GM12878 (cell line): ENCODE results near the gene KIAA2012. TPM values are rescaled to one million over a fixed set of nuclear protein-coding genes. Genes with fewer than 3 reads are reported as not detected.

Experiments
- ATF2 ChIP-seq: IDR thresholded peaks from 2 replicates; pipeline ENCODE4 v1.6.1; 2012; ENCODE audit warnings: low read length, inconsistent platforms
- IKZF2 ChIP-seq, 2 experiments: fragments of 450-650 bp; IDR thresholded peaks; 2 replicates each; pipeline ENCODE4 v1.6.1; 2017; ENCODE audit warnings: mild to moderate bottlenecking in 2 of 2, moderate library complexity in 2 of 2
- JUND ChIP-seq: IDR thresholded peaks from 2 replicates; pipeline ENCODE4 v1.6.1; 2012; ENCODE audit warnings: low read depth, mild to moderate bottlenecking, low read length, improper control_type of control experiment, moderate library complexity
- NR2F1 ChIP-seq: fragments of 450-650 bp; conservative IDR thresholded peaks from 2 replicates; pipeline ENCODE4 v1.6.1; 2017; ENCODE audit warnings: mild to moderate bottlenecking
- PML ChIP-seq: IDR thresholded peaks from 2 replicates; pipeline ENCODE4 v1.6.1; 2012; ENCODE audit warnings: low read length, inconsistent platforms
- POLR2AphosphoS5 ChIP-seq: IDR thresholded peaks from 2 replicates; pipeline ENCODE4 v1.6.1; 2011; ENCODE audit warnings: mild to moderate bottlenecking, low read length, inconsistent platforms
- RB1 ChIP-seq: fragments of 450-650 bp; formaldehyde crosslinking; IDR thresholded peaks from 2 replicates; pipeline ENCODE4 v1.6.1; 2017; ENCODE audit warnings: mild to moderate bottlenecking, borderline replicate concordance
- SIN3A ChIP-seq: IDR thresholded peaks from 2 replicates; pipeline ENCODE4 v1.6.1; 2012; ENCODE audit warnings: low read depth, low read length, improper control_type of control experiment
- SMARCA5 ChIP-seq: fragments of 450-650 bp; IDR thresholded peaks from 2 replicates; pipeline ENCODE4 v1.6.1; 2017; ENCODE audit warnings: mild to moderate bottlenecking
- SREBF2 ChIP-seq: IDR thresholded peaks from 2 replicates; pipeline ENCODE4 v1.6.1; 2012; ENCODE audit warnings: mild to moderate bottlenecking, low read length
- TAF1 ChIP-seq: IDR thresholded peaks from 2 replicates; pipeline ENCODE4 v1.6.1; 2011; ENCODE audit warnings: mild to moderate bottlenecking, low read depth, low read length, borderline replicate concordance
- TCF12 ChIP-seq: IDR thresholded peaks from 2 replicates; pipeline ENCODE4 v1.6.1; 2011; ENCODE audit warnings: low read depth, mild to moderate bottlenecking, low read length
- TCF7 ChIP-seq: IDR thresholded peaks from 2 replicates; pipeline ENCODE4 v1.6.1; 2014; ENCODE audit warnings: antibody characterized with exemption, borderline replicate concordance
- ZSCAN29 ChIP-seq: fragments of 450-650 bp; IDR thresholded peaks from 2 replicates; pipeline ENCODE4 v1.6.1; 2017; ENCODE audit warnings: mild to moderate bottlenecking, moderate library complexity
- polyA plus RNA-seq, 11 experiments: library from polyadenylated mRNA; depleted of rRNA in 4 of 11; unstranded in 6 of 11; stranded (reverse) in 5 of 11; fragments of >200 nt; fragmentation: Nextera tagmentation in 4 of 11; fragmentation: Illumina TruSeq in 1 of 11; extraction: Ambion mirVana in 4 of 11; extraction: Trizol in 1 of 11; gene quantifications; 1 replicate in 1 of 11; 2 replicates in 10 of 11; pipeline versions ENCODE4 v1.2.1 to v1.2.3, GENCODE V29; 2011 to 2016; ENCODE audit warnings: inconsistent platforms in 2 of 11, missing spikeins in 2 of 11, low read depth in 1 of 11
- total RNA-seq, 4 experiments: library from RNA; depleted of rRNA in 3 of 4; stranded (reverse); fragments of >200 nt in 3 of 4; fragmentation: Illumina TruSeq in 1 of 4; extraction: Trizol in 1 of 4; gene quantifications; 2 replicates each; pipeline versions ENCODE4 v1.2.1 to v1.2.3, GENCODE V29; 2013 to 2021
- TF ChIP-seq, protein P1 (sequence below): IDR thresholded peaks from 2 replicates; pipeline ENCODE4 v1.6.1; 2012; ENCODE audit warnings: low read depth, low read length, improper control_type of control experiment
- TF ChIP-seq, protein P2 (sequence below): fragments of 150-350 bp; IDR thresholded peaks from 2 replicates; pipeline ENCODE4 v1.6.1; 2014; ENCODE audit warnings: mild to moderate bottlenecking, low read depth, low read length
- TF ChIP-seq, protein P3 (sequence below): fragments of 450-650 bp; IDR thresholded peaks from 2 replicates; pipeline ENCODE4 v1.6.1; 2018; ENCODE audit warnings: borderline replicate concordance, mild to moderate bottlenecking; ENCODE audit not compliant: partially characterized antibody
- TF ChIP-seq, protein P4 (sequence below): IDR thresholded peaks from 2 replicates; pipeline ENCODE4 v1.6.1; 2012; ENCODE audit warnings: low read depth, low read length, improper control_type of control experiment
- TF ChIP-seq, protein P5 (sequence below): fragments of 450-650 bp; formaldehyde crosslinking; IDR thresholded peaks from 2 replicates; pipeline ENCODE4 v1.4.0; 2020; ENCODE audit warnings: mild to moderate bottlenecking, moderate library complexity

KIAA2012 gene
- total and polyA plus RNA-seq, 10 of the 15 experiments (the other 5 are each of a cell fraction or from before 2014, with no cell fraction given), result 0.03 TPM; not detected in 9

DNA sequence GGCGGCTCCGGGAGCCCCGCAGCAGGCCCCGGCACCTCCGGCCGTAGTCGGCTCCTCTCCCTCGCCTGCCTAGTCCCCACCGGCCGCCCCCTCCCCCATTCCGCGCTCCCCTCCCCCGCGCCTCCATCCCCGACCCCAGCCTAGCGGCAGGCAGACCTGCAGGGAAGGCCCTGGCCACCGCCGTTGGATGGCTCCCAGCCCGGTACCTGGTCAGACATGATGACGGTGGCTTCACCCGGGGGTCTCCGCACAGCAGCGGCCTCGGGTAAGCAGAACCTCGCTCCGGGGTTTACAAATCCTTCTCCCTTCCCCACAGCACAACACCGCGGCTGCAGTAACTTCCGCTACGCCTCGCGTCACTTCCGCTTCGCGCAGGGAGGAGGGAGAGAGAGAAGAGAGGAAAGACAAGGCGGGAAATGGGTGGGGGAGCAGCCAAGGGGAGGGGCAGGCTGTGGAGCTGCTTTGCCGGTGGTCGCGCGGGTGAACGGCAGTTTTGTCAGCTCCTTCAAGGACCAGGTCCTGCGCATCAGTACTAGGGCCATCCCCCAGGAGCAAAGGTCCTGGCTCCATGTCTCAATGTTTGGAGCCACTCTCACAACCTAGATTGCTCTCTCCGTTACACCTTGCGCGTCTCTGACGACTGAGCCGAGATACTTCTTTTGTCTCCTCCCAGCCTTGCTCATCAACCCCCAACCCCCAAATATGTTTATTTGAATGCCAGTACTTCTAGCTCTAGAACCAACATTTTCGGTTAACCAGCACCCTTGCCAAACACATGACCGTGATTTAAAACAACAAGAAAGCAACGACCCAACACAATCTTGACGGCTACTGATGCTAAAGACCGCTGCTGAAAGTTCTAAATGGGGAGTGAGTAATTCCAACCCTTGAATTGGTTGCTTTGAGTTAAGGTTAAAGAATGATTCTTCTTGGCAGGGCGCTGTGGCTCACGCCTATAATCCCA lies 165.5 kb downstream of the KIAA2012 start, which contains the start of gene SUMO1 (continued):
- 0 out of 2 replicates have a peak, but pooled peaks have one; percentile 50 for TF ChIP-seq SIN3A
- TF ChIP-seq POLR2AphosphoS5, result peak; percentile 85
- no peak for TF ChIP-seq SMARCA5
- TF ChIP-seq, protein P1, sequence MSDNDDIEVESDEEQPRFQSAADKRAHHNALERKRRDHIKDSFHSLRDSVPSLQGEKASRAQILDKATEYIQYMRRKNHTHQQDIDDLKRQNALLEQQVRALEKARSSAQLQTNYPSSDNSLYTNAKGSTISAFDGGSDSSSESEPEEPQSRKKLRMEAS, result no peak
- TF ChIP-seq, protein P2, sequence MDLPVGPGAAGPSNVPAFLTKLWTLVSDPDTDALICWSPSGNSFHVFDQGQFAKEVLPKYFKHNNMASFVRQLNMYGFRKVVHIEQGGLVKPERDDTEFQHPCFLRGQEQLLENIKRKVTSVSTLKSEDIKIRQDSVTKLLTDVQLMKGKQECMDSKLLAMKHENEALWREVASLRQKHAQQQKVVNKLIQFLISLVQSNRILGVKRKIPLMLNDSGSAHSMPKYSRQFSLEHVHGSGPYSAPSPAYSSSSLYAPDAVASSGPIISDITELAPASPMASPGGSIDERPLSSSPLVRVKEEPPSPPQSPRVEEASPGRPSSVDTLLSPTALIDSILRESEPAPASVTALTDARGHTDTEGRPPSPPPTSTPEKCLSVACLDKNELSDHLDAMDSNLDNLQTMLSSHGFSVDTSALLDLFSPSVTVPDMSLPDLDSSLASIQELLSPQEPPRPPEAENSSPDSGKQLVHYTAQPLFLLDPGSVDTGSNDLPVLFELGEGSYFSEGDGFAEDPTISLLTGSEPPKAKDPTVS, result no peak
- TF ChIP-seq TCF12, result no peak
- TF ChIP-seq IKZF2 (IDR thresholded peaks at IDR 0.05), result peak in 1 of 2 experiments; percentile 9; a peak in 1 of 4 replicates
- peak; percentile 69; the same call in 1 of the 2 replicates for TF ChIP-seq TAF1
- TF ChIP-seq, protein P3, sequence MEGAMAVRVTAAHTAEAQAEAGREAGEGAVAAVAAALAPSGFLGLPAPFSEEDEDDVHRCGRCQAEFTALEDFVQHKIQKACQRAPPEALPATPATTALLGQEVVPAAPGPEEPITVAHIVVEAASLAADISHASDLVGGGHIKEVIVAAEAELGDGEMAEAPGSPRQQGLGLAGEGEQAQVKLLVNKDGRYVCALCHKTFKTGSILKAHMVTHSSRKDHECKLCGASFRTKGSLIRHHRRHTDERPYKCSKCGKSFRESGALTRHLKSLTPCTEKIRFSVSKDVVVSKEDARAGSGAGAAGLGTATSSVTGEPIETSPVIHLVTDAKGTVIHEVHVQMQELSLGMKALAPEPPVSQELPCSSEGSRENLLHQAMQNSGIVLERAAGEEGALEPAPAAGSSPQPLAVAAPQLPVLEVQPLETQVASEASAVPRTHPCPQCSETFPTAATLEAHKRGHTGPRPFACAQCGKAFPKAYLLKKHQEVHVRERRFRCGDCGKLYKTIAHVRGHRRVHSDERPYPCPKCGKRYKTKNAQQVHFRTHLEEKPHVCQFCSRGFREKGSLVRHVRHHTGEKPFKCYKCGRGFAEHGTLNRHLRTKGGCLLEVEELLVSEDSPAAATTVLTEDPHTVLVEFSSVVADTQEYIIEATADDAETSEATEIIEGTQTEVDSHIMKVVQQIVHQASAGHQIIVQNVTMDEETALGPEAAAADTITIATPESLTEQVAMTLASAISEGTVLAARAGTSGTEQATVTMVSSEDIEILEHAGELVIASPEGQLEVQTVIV, result peak; percentile 52
- peak; percentile 31; the same call in 1 of the 2 replicates for TF ChIP-seq PML
- TF ChIP-seq TCF7, result no peak
- TF ChIP-seq, protein P4, sequence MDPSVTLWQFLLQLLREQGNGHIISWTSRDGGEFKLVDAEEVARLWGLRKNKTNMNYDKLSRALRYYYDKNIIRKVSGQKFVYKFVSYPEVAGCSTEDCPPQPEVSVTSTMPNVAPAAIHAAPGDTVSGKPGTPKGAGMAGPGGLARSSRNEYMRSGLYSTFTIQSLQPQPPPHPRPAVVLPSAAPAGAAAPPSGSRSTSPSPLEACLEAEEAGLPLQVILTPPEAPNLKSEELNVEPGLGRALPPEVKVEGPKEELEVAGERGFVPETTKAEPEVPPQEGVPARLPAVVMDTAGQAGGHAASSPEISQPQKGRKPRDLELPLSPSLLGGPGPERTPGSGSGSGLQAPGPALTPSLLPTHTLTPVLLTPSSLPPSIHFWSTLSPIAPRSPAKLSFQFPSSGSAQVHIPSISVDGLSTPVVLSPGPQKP, result 0 out of 2 replicates have a peak, but pooled peaks have one; percentile 20
- no peak for TF ChIP-seq ATF2
- peak; percentile 46; the same call in 1 of the 2 replicates for TF ChIP-seq SREBF2
- TF ChIP-seq, protein P5, sequence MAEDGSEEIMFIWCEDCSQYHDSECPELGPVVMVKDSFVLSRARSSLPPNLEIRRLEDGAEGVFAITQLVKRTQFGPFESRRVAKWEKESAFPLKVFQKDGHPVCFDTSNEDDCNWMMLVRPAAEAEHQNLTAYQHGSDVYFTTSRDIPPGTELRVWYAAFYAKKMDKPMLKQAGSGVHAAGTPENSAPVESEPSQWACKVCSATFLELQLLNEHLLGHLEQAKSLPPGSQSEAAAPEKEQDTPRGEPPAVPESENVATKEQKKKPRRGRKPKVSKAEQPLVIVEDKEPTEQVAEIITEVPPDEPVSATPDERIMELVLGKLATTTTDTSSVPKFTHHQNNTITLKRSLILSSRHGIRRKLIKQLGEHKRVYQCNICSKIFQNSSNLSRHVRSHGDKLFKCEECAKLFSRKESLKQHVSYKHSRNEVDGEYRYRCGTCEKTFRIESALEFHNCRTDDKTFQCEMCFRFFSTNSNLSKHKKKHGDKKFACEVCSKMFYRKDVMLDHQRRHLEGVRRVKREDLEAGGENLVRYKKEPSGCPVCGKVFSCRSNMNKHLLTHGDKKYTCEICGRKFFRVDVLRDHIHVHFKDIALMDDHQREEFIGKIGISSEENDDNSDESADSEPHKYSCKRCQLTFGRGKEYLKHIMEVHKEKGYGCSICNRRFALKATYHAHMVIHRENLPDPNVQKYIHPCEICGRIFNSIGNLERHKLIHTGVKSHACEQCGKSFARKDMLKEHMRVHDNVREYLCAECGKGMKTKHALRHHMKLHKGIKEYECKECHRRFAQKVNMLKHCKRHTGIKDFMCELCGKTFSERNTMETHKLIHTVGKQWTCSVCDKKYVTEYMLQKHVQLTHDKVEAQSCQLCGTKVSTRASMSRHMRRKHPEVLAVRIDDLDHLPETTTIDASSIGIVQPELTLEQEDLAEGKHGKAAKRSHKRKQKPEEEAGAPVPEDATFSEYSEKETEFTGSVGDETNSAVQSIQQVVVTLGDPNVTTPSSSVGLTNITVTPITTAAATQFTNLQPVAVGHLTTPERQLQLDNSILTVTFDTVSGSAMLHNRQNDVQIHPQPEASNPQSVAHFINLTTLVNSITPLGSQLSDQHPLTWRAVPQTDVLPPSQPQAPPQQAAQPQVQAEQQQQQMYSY (CRISPR knock-in tag), result no peak
- TF ChIP-seq RB1, result peak; percentile 99
- TF ChIP-seq NR2F1, result no peak
- TF ChIP-seq ZSCAN29, result no peak
- no peak for TF ChIP-seq JUND
